Left lung (tissue), 14 donors: ENCODE measurements around the gene SYAP1. TPM values are rescaled to one million over a fixed set of nuclear protein-coding genes. Genes with fewer than 3 reads are reported as not detected.

Experiments
- ATAC-seq: fragments of 200-7000 bp; cut with Tn5 transposase; one replicate; pipeline ENCODE4 v1.9.1; 2020; ENCODE audit warnings: moderate library complexity
- DNase-seq, 4 donors: peaks; one replicate each; pipeline ENCODE4 v3.0.0-alpha.2; 2013 to 2020
- H3K27ac ChIP-seq, 2 donors: fragments of 200-600 bp; sonication (generic) in 1 of 2; one replicate each; pipeline versions ENCODE4 v1.5.0 to v1.8.0; 2020 to 2021
- H3K27me3 ChIP-seq, 2 donors: fragments of 200-600 bp; sonication (generic) in 1 of 2; one replicate each; pipeline versions ENCODE4 v1.5.0 to v1.8.0; 2020 to 2021
- H3K36me3 ChIP-seq, 2 donors: fragments of 200-600 bp; sonication (generic) in 1 of 2; one replicate each; pipeline versions ENCODE4 v1.5.0 to v1.8.0; 2020 to 2021
- H3K4me1 ChIP-seq, 2 donors: fragments of 200-600 bp; one replicate each; pipeline ENCODE4 v1.8.0; 2021
- H3K4me3 ChIP-seq, 2 donors: fragments of 200-600 bp; sonication (generic) in 1 of 2; one replicate each; pipeline versions ENCODE4 v1.5.0 to v1.8.0; 2020 to 2021; ENCODE audit warnings: mild to moderate bottlenecking in 1 of 2
- H3K9me3 ChIP-seq, 2 donors: fragments of 200-600 bp; sonication (generic) in 1 of 2; one replicate each; pipeline versions ENCODE4 v1.5.0 to v1.8.0; 2020 to 2021
- CTCF ChIP-seq, 2 donors: fragments of 200-600 bp; sonication (generic) in 1 of 2; IDR thresholded peaks; one replicate each; pipeline versions ENCODE4 v1.5.0 to v1.8.0; 2021; ENCODE audit warnings: antibody characterized with exemption in 2 of 2
- intact Hi-C, 2 donors: fragments of 100-400 bp; cut with DNase I; formaldehyde crosslinking; loops; one replicate each; pipeline versions ENCODE4 v1.11.2 to v1.14.2; 2022
- long read RNA-seq, 12 donors: library from polyadenylated mRNA in 2 of 12; unstranded in 2 of 12; transcript quantifications; one replicate each; pipeline ENCODE4 v2.0.0 and lab custom pipeline, GENCODE V29; 2019 to 2026
- polyA plus RNA-seq, 6 donors: library from polyadenylated mRNA; unstranded; fragments of 120-200 nt; gene quantifications; one replicate each; pipeline ENCODE4 v1.2.1, GENCODE V29; 2013; ENCODE audit not compliant: insufficient read length in 6 of 6
- total RNA-seq, 2 donors: library from RNA; stranded (reverse); fragmentation: NEBNext Ultra II Directional; extraction: Animal tissue kit (Norgen Biotek cat#: 25700); gene quantifications; one replicate each; pipeline ENCODE4 v1.2.1, GENCODE V29; 2021
- donor health status: DM: no; HTN: yes; CAD: no.
- donor health status: DM: no; HTN: no; CAD: no.

Gene SYAP1, protein sequence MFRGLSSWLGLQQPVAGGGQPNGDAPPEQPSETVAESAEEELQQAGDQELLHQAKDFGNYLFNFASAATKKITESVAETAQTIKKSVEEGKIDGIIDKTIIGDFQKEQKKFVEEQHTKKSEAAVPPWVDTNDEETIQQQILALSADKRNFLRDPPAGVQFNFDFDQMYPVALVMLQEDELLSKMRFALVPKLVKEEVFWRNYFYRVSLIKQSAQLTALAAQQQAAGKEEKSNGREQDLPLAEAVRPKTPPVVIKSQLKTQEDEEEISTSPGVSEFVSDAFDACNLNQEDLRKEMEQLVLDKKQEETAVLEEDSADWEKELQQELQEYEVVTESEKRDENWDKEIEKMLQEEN
- 10 to 100 TPM; 25.8 to 36.9 TPM for total RNA-seq
- 10 to 100 TPM; 17.9 to 24.4 (median 21.5) TPM for polyA plus RNA-seq
- long read RNA-seq, donor 1, full-length matches to known transcripts = 10 of 10 reads
- long read RNA-seq, donor 1, partial matches to known transcripts = 0 of 10 reads
- long read RNA-seq, donor 1, other reads (novel, unspliced or antisense) = 0 of 10 reads
- long read RNA-seq, donor 2, full-length matches to known transcripts = 15 of 38 reads
- long read RNA-seq, donor 2, partial matches to known transcripts = 23 of 38 reads
- long read RNA-seq, donor 2, other reads (novel, unspliced or antisense) = 0 of 38 reads
- long read RNA-seq, donor 3, full-length matches to known transcripts = 14 of 14 reads
- long read RNA-seq, donor 3, partial matches to known transcripts = 0 of 14 reads
- long read RNA-seq, donor 3, other reads (novel, unspliced or antisense) = 0 of 14 reads
- long read RNA-seq, donor 4, full-length matches to known transcripts = 38 of 82 reads
- long read RNA-seq, donor 4, partial matches to known transcripts = 39 of 82 reads
- long read RNA-seq, donor 4, other reads (novel, unspliced or antisense) = 5 of 82 reads
- long read RNA-seq, donor 5, full-length matches to known transcripts = 8 of 8 reads
- long read RNA-seq, donor 5, partial matches to known transcripts = 0 of 8 reads
- long read RNA-seq, donor 5, other reads (novel, unspliced or antisense) = 0 of 8 reads
- long read RNA-seq, donor 6, full-length matches to known transcripts = 9 of 15 reads
- long read RNA-seq, donor 6, partial matches to known transcripts = 6 of 15 reads
- long read RNA-seq, donor 6, other reads (novel, unspliced or antisense) = 0 of 15 reads
- long read RNA-seq, donor 7, full-length matches to known transcripts = 6 of 6 reads
- long read RNA-seq, donor 7, partial matches to known transcripts = 0 of 6 reads
- long read RNA-seq, donor 7, other reads (novel, unspliced or antisense) = 0 of 6 reads
- long read RNA-seq, donor 8, full-length matches to known transcripts = 19 of 19 reads
- long read RNA-seq, donor 8, partial matches to known transcripts = 0 of 19 reads
- long read RNA-seq, donor 8, other reads (novel, unspliced or antisense) = 0 of 19 reads
- long read RNA-seq, donor 9, full-length matches to known transcripts = 1 of 1 reads
- long read RNA-seq, donor 9, partial matches to known transcripts = 0 of 1 reads
- long read RNA-seq, donor 9, other reads (novel, unspliced or antisense) = 0 of 1 reads
- long read RNA-seq, donor 10, full-length matches to known transcripts = 35 of 56 reads
- long read RNA-seq, donor 10, partial matches to known transcripts = 16 of 56 reads
- long read RNA-seq, donor 10, other reads (novel, unspliced or antisense) = 5 of 56 reads
- long read RNA-seq, donor 11, full-length matches to known transcripts = 15 of 15 reads
- long read RNA-seq, donor 11, partial matches to known transcripts = 0 of 15 reads
- long read RNA-seq, donor 11, other reads (novel, unspliced or antisense) = 0 of 15 reads
- long read RNA-seq, donor 12, full-length matches to known transcripts = 4 of 10 reads
- long read RNA-seq, donor 12, partial matches to known transcripts = 6 of 10 reads
- long read RNA-seq, donor 12, other reads (novel, unspliced or antisense) = 0 of 10 reads

- Histone ChIP-seq H3K27me3 (no peaks in the 10 kb centered on the region), H3K4me1 (peaks cover 3 to 9% of the 10 kb centered on the region in 2 donors), H3K9me3 (no peaks in the 10 kb centered on the region), H3K4me3 (peak within 1 kb of the TSS; percentile 56 to 74), H3K36me3 (no peaks in the 10 kb centered on the region), H3K27ac (peak within 1 kb of the TSS; percentile 87 to 91)
- intact Hi-C loops = no loop called here
- ATAC-seq = peak; percentile 98
- no peak for TF ChIP-seq CTCF (IDR thresholded peaks at IDR 0.05)
- peak; percentile 93 to 97 (median 96) for DNase-seq
Measured at GRCh38 chrX:16719334-16720084, at the start of gene SYAP1. TSS of gene SYAP1 (plus strand) at chrX:16719612. CDS start at chrX:16719725, 113 bp downstream.

GRCh38 chrX:16671005-16671404 lies 48.4 kb upstream of the SYAP1 start:
- Histone ChIP-seq H3K27ac (no peak overlapping the region), H3K9me3 (no peaks in the 10 kb centered on the region), H3K27me3 (peaks cover 0 to 6% of the 10 kb centered on the region in 2 donors), H3K36me3 (no peaks in the 10 kb centered on the region), H3K4me3 (no peak overlapping the region), H3K4me1 (no peaks in the 10 kb centered on the region)
- intact Hi-C loops = no loop called here
- DNase-seq (peak in 2 of 4 donors; percentile 24 to 43), ATAC-seq (peak; percentile 72)
- TF ChIP-seq CTCF (IDR thresholded peaks at IDR 0.05) = peak in 1 of 2 donors; percentile 7

GRCh38 chrX:16678689-16679088 lies 40.7 kb upstream of the SYAP1 start:
- H3K4me1 ChIP-seq = no peaks in the 10 kb centered on the region
- ATAC-seq = no peak
- H3K4me3 ChIP-seq = no peak overlapping the region
- peaks cover 0 to 18% of the 10 kb centered on the region in 2 donors for H3K27me3 ChIP-seq
- intact Hi-C loops = no loop called here
- H3K36me3 ChIP-seq = peaks cover 0 to 25% of the 10 kb centered on the region in 2 donors
- TF ChIP-seq CTCF (IDR thresholded peaks at IDR 0.05) = no peak
- no peak for DNase-seq
- no peaks in the 10 kb centered on the region for H3K9me3 ChIP-seq
- no peak overlapping the region for H3K27ac ChIP-seq
